Measurements from ENCODE around the gene PSMD11.

The PSMD11 gene

DNA sequence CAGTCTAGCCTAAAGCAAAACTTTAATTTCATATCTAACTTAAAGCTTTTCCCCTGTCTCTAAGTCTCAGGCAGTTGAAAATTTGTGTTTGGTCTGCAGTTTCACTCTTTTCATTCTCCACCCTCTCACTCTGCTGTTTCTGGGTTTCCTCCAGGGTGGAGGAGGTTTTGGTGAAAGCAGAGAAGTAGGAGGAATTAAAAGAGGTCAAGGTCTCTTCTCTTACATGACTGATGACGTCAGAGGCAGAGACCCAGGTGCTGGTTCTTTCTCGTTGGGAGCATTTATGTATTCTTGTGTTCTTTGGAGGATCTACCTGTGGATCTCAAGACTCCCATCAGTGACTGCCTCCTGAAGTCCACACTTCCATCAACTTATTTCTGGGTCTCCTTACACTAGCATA is 2.4 kb upstream of the PSMD11 start:
- CTCF ChIA-PET, result interaction anchor here (11.4 kb wide), 1 partner anchor 21 kb away, joined by 198 read pairs; no protein-coding TSS in a partner anchor
- POLR2A ChIA-PET, result no interaction called here

More for the DNA sequence above, 2.4 kb upstream of the PSMD11 start:
- Histone ChIP-seq H3K27ac (ENCODE audit: extremely low read depth, low read depth, low read length) (no peak overlapping the region), H3K4me3 (ENCODE audit: low read depth, low read length) (no peak overlapping the region), H3K4me1 (ENCODE audit: control insufficient read depth, insufficient read depth, low read length) (peaks cover 6% of the 10 kb centered on the region), H3K9me3 (ENCODE audit: control insufficient read depth, insufficient read depth, low read depth, low read length) (no peaks in the 10 kb centered on the region), H3K36me3 (ENCODE audit: control insufficient read depth in 2 of 2, insufficient read depth in 1 of 2, low read length in 2 of 2) (peaks cover 3 to 8% of the 10 kb centered on the region in 2 experiments; a peak in 2 of 3 replicates)
- TF ChIP-seq ZNF155 (tag by site-specific recombination; IDR thresholded peaks at IDR 0.05), result no peak
- no peak for TF ChIP-seq ZFP3 (tag by site-specific recombination; IDR thresholded peaks at IDR 0.05; ENCODE audit: low read depth)
- no peak for TF ChIP-seq ZNF555 (tag by site-specific recombination; conservative IDR thresholded peaks at IDR 0.05)
- TF ChIP-seq MZF1 (tag by site-specific recombination; IDR thresholded peaks at IDR 0.05; ENCODE audit: borderline replicate concordance), result no peak
- TF ChIP-seq ZSCAN5A (tag by site-specific recombination; IDR thresholded peaks at IDR 0.05), result no peak
- TF ChIP-seq PRDM4 (tag by site-specific recombination; IDR thresholded peaks at IDR 0.05), result no peak
- no peak for TF ChIP-seq REPIN1 (tag by site-specific recombination; IDR thresholded peaks at IDR 0.05; ENCODE audit: low read depth)
- TF ChIP-seq ZNF529 (tag by site-specific recombination; IDR thresholded peaks at IDR 0.05; ENCODE audit: insufficient replicate concordance), result no peak
- TF ChIP-seq PRDM1 (tag by site-specific recombination; IDR thresholded peaks at IDR 0.05), result no peak
- TF ChIP-seq, protein P1, sequence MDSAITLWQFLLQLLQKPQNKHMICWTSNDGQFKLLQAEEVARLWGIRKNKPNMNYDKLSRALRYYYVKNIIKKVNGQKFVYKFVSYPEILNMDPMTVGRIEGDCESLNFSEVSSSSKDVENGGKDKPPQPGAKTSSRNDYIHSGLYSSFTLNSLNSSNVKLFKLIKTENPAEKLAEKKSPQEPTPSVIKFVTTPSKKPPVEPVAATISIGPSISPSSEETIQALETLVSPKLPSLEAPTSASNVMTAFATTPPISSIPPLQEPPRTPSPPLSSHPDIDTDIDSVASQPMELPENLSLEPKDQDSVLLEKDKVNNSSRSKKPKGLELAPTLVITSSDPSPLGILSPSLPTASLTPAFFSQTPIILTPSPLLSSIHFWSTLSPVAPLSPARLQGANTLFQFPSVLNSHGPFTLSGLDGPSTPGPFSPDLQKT (IDR thresholded peaks at IDR 0.05; ENCODE audit: borderline replicate concordance, low read depth, low read length), result no peak
- TF ChIP-seq ZNF26 (tag by site-specific recombination; IDR thresholded peaks at IDR 0.05), result no peak
- TF ChIP-seq ZNF624 (tag by site-specific recombination; IDR thresholded peaks at IDR 0.05), result no peak
- no peak for TF ChIP-seq ZBTB20 (tag by site-specific recombination; IDR thresholded peaks at IDR 0.05)
- no peak for TF ChIP-seq ZNF280C (tag by site-specific recombination; IDR thresholded peaks at IDR 0.05)
